NCI-H146 treated with DMSO at 0.1 percent for 48 hours (cell line): ENCODE results near the gene ECI2.
"Not testable (repeated sequence)": the region's sequence is repeated elsewhere in the genome, so short reads cannot be mapped to it uniquely, and the experiment has no call there.

Source experiments
- DNase-seq: peaks from one replicate; lab custom pipeline; 2025; ENCODE audit not compliant: unreplicated experiment; lab: John Stamatoyannopoulos, UW

The ECI2 gene

GRCh38 chr6:4139272-4139671 is 3.9 kb upstream of the ECI2 start:
- no peak for DNase-seq

DNA sequence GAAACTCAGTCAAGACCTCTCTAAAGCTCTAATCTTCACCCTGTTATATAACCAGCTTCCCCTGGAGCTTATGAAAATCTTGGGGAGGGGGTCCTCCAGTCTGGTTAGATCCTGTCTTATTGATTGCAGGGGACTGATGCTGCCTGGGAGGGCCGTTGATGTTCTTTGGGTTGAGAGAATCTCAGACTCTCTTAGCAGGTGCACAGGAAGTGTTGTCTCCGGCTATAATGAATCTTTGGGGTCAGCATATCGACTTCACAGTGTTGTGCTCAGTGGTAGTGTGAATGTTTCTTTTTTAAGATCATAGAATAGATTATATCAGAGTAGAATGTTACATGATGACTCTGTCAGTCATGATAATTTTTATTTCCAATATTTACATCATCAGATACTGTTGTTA is 2.8 kb upstream of the ECI2 start:
- DNase-seq: no peak

- no peak for DNase-seq
These were observed 1.0 kb upstream of the ECI2 start for GRCh38 chr6:4136354-4136831.

- DNase-seq: peak; percentile 93
These were observed 434 bp upstream of the ECI2 start for GRCh38 chr6:4135665-4136353.

DNA sequence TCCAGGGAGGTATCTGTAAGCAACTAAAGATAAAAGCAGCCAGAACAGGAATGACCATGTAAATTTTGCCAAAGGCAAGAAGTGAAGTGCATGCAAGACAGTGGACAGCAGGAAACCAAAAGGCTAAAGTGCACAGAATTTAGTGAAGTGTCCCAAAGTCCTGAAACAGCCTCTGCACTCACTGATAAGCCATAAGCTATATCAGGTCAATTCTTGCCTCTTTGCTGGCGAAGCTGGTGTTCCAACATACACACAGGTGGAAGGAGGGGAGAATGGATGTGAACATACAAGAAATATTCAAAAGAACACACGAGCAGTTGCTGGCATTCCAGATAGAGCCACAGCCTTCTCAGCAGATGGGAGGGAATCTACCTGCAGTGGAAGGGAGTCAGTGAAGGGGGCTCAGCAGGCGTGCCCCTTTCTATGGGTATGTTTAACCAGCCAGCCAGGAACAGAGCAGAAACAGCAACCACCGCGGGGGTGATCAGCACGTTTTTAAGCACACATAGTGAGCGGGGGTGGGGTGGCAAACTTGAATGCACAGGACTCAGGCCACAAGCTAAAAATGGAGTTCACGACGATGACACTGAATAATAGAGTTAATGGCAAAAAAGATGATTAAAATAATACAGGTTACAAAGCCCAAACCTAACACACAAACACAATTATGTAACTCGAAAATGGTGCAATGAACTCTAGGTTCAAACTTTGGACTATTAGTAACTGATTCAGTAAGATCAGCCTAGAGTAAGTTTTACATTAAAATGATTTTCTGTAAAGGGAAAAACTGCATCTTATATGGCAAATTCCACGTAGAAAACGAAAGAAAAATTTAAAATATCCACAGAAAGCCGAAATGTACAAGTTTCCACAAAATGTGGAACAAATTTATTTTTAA is 1.2 kb downstream of the ECI2 start:
- DNase-seq: no peak

DNA sequence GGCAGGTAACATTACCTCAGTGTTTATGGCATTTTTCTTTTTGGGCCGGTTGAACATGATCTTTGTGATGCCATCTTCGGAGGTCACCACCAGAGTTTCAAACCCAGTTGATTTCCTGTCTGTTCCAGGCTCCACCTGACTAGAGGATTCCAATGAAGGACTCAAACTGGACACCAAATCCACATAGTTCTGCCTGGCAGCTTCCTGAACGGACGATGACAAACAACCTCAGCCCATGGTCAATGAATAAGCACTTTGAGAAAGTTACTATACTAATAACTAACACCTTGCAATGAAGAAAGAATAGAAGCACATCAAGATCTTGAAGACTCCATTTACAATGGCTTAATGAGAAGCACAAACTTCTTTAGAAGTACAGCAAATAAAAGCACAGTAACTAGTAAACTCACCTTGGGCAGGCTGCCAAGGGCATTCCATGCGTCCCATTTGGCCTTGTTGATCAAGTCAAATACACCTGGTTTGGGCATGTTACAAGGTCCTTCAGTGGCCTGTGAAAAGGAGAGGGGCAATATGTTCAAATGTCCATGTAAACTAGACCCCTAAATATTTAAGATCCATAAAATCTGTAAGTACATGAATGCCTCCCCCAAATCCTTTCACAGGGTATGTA is 4.9 kb downstream of the ECI2 start:
- no peak for DNase-seq

DNA sequence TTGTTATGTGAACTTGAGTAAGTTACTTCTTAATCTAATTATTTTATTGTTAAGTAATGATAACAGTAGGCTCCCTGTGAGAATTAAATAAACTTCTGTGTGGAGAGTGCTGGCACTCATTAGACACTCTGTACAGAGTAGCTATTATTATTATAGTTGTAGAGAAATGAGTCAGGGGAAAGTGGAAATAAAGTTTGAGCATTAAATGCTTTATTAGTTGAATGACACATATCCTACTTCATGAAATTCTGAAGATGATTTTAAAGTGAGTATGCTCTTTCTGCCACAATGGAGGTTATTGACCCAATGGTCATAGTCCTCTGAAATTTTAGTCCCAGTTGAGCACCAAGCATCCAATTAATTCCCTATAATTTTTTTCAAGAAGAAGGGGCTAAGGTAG is 5.9 kb downstream of the ECI2 start:
- DNase-seq: no peak

- DNase-seq: no peak
These were observed 6.6 kb downstream of the ECI2 start for GRCh38 chr6:4128748-4129147.

- no peak for DNase-seq
These were observed 7.3 kb downstream of the ECI2 start for GRCh38 chr6:4128072-4128471.

GRCh38 chr6:4125933-4126864 is 9.2 kb downstream of the ECI2 start:
- DNase-seq: no peak

GRCh38 chr6:4125500-4125899 is 9.9 kb downstream of the ECI2 start:
- DNase-seq: no peak

- no peak for DNase-seq
These were observed 11.0 kb downstream of the ECI2 start for GRCh38 chr6:4124351-4124750.

- no peak for DNase-seq
These were observed 19.6 kb downstream of the ECI2 start for GRCh38 chr6:4115741-4116140.

DNA sequence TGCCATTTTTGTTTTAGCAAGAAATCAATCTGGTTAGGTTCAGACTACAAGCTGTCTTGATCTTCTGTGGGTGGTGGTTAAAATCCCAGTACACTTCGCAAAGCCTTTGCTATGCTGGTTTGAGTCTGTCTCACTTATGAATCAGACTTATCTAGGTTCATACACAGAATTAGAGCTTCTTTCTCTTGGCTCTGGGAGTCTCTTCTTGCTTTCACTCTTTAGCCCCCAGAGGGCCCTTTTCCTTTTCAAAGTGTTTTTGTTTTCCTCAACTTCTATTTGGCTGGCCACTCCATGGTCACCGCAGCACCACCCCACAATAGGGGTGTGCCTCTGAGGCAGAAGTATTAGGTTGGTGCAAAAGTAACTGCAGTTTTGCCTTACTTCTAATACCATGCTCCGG is 21.3 kb downstream of the ECI2 start:
- no peak for DNase-seq

DNA sequence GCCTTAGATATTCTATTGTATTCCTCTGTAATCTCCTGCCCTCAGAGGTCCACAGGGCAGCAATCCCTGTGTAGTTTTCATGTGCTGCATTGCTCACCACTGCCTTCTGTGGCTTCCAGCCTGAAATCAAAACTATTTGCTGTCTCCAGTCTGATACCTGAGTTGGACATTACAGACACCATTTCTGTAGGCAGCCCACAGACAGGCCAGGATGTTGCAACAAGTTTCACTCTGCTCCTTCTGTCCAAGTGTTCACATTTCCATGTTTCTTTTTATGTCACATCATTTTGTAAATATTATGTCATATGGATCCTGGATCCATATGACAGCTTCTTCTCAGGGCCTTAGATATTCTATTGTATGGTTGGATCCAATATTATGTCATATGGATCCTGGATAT is 21.7 kb downstream of the ECI2 start:
- no peak for DNase-seq

DNA sequence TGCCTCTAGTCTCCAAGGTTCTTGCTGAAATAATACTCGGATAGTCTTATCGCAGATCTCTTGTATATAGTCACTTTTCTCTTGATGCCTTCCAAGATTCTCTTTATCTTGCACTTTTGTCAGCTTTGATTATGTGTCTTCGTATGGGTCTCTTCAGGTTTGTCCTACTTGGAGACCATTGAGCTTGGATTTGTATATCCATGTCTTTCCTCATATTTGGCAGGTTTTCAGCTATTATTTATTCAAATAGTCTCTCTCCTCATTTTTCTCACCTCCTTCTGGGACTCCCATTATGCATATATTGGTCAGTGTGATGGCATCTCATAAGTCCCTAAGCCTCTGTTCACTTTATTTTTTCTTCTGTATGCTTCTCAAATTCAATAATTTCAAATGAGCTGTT is 23.0 kb downstream of the ECI2 start:
- no peak for DNase-seq

GRCh38 chr6:4109363-4109815 is 26.0 kb downstream of the ECI2 start:
- DNase-seq: not testable (repeated sequence)

DNA sequence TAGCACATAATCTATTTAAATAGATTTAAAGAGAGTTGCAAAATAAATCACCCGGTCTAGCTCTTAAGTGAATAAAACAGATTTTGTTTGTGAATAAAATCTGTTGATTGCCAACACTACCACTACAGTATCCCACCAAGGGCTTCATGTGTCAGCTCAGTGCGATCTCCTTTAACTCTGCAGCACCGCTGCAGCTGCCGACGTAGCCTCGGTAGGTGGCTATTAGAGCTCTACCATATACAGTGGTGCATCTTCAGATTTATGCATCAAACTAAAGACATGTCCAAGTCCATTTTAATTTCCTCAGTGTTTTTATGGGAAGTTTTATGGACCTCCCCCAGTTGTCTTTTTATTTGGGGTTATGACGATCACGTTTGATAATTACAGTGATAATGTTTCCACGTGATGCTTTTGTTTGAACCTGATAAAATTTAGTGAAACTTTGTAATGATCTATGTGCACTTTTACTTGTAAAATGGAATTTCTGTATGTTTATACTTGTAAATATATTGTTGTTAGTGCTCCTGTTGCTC is 26.7 kb downstream of the ECI2 start:
- DNase-seq: no peak

- DNase-seq: no peak
These were observed 27.5 kb downstream of the ECI2 start for GRCh38 chr6:4107873-4108272.

GRCh38 chr6:4105980-4106536 is 29.3 kb downstream of the ECI2 start:
- no peak for DNase-seq
